Spleen (tissue), 11 donors: ENCODE results near the gene ERBB4. TPM values are rescaled to one million over a fixed set of nuclear protein-coding genes. Genes with fewer than 3 reads are reported as not detected.

Source experiments
- DNase-seq: peaks from one replicate; pipeline ENCODE4 v3.0.0-alpha.2; 2020
- H3K27ac ChIP-seq, 8 donors: fragments of 200-600 bp; sonication (generic) in 7 of 8; 1 replicate in 4 of 8; 2 replicates in 4 of 8; pipeline versions ENCODE4 v1.5.0 to v1.8.0; 2016 to 2021; ENCODE audit warnings: inconsistent platforms in 4 of 8, mild to moderate bottlenecking in 4 of 8, moderate library complexity in 1 of 8
- H3K27me3 ChIP-seq, 7 donors: fragments of 200-600 bp; sonication (generic) in 6 of 7; replicated peaks in 1 of 7; 1 replicate in 4 of 7; 2 replicates in 3 of 7; pipeline versions ENCODE4 v1.5.0 to v1.8.0; 2016 to 2021; ENCODE audit warnings: inconsistent platforms in 3 of 7, mild to moderate bottlenecking in 1 of 7
- H3K36me3 ChIP-seq, 6 donors: fragments of 200-600 bp; sonication (generic) in 5 of 6; 1 replicate in 4 of 6; 2 replicates in 2 of 6; pipeline versions ENCODE4 v1.5.0 to v1.8.0; 2016 to 2021; ENCODE audit warnings: inconsistent platforms in 2 of 6
- H3K4me1 ChIP-seq, 6 donors: fragments of 200-600 bp; sonication (generic) in 5 of 6; 1 replicate in 3 of 6; 2 replicates in 3 of 6; pipeline versions ENCODE4 v1.5.0 to v1.8.0; 2016 to 2021; ENCODE audit warnings: inconsistent platforms in 3 of 6
- H3K4me3 ChIP-seq, 8 donors: fragments of 200-600 bp; sonication (generic) in 7 of 8; 1 replicate in 4 of 8; 2 replicates in 4 of 8; pipeline versions ENCODE4 v1.5.0 to v1.8.0; 2016 to 2021; ENCODE audit warnings: inconsistent platforms in 4 of 8, mild to moderate bottlenecking in 4 of 8, moderate library complexity in 2 of 8
- H3K9me3 ChIP-seq, 8 donors: fragments of 200-600 bp; sonication (generic) in 7 of 8; 1 replicate in 4 of 8; 2 replicates in 4 of 8; pipeline versions ENCODE4 v1.5.0 to v1.8.0; 2016 to 2021; ENCODE audit warnings: inconsistent platforms in 4 of 8
- POLR2A ChIP-seq, 3 donors: fragments of 450-650 bp; IDR thresholded peaks; one replicate each; pipeline ENCODE4 v1.5.1; 2017; ENCODE audit warnings: antibody characterized with exemption in 3 of 3, mild to moderate bottlenecking in 1 of 3
- POLR2AphosphoS5 ChIP-seq, 3 donors: sonication (generic); formaldehyde crosslinking; IDR thresholded peaks; one replicate each; pipeline ENCODE4 v1.5.1; 2017; ENCODE audit warnings: antibody characterized with exemption in 3 of 3
- WGBS, 5 donors: extraction: QIAGEN DNeasy Blood & Tissue Kit in 3 of 5; methylation state at CpG; one replicate each; pipeline versions ENCODE4 v1.1.5 to v1.1.7; 2013 to 2018; 5-methylcytosine and 5-hydroxymethylcytosine counted together
- intact Hi-C: fragments of 100-400 bp; cut with DNase I; formaldehyde crosslinking; loops from one replicate; pipeline ENCODE4 v1.15.0; 2023; ENCODE audit warnings: low total_unique reads
- polyA plus RNA-seq, 3 donors: library from polyadenylated mRNA; stranded (reverse); fragments of 200-250 nt; gene quantifications; one replicate each; pipeline ENCODE4 v1.2.1, GENCODE V29; 2013
- total RNA-seq, 7 donors: library from RNA; depleted of rRNA in 3 of 7; stranded (reverse); fragments of >200 nt in 3 of 7; fragmentation: NEBNext Ultra II Directional in 4 of 7; extraction: Animal tissue kit (Norgen Biotek cat#: 25700) in 4 of 7; gene quantifications; one replicate each; pipeline versions ENCODE4 v1.1.0 to v1.2.1, GENCODE V29; 2016 to 2021
- TF ChIP-seq, protein P1 (sequence below), 11 experiments: fragments of 200-600 bp in 7 of 11; fragments of 450-650 bp in 4 of 11; sonication (generic) in 4 of 11; IDR thresholded peaks in 8 of 11; conservative IDR thresholded peaks in 3 of 11; 1 replicate in 7 of 11; 2 replicates in 4 of 11; pipeline versions ENCODE4 v1.4.0 to v1.8.0; 2016 to 2021; ENCODE audit warnings: antibody characterized with exemption in 11 of 11, inconsistent platforms in 4 of 11, mild to moderate bottlenecking in 1 of 11
- donor health status: healthy with polysubstance abuse.
- donor health status: DM: no; HTN: no; CAD: no; lungs with moderate emphysema.
- donor health status: DM: no; HTN: no; CAD: no.
- donor health status: Bipolar disorder and iron deficiency.
- donor health status: healthy.
- donor health status: DM: no; HTN: no; CAD: no.
- donor health status: DM: yes; HTN: yes; CAD: no.

ERBB4 gene
- total and polyA plus RNA-seq, 10 donors, result under 0.01 to 1.4 (median 0.35) TPM

DNA sequence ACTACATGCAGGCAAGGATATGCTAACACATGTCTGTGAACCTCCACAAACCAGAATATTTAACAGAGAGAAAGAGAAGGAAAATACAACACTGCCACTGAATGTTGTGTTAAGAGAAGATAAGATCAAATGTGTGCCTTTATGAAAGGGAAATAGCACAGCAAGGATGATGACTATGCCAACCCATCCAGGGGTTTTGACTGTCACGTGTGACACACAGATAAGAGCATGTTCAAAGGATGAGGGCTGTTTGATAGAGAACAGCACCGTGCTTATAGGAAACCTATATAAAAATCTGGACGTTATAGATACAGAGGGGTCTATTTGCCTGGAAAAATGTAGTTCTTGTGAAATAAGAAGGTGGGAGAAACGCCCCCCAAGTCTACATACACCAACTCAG is 1070.4 kb downstream of the ERBB4 start:
- TF ChIP-seq POLR2A (IDR thresholded peaks at IDR 0.05) (no peak), POLR2AphosphoS5 (IDR thresholded peaks at IDR 0.05) (no peak)
- TF ChIP-seq, protein P1, sequence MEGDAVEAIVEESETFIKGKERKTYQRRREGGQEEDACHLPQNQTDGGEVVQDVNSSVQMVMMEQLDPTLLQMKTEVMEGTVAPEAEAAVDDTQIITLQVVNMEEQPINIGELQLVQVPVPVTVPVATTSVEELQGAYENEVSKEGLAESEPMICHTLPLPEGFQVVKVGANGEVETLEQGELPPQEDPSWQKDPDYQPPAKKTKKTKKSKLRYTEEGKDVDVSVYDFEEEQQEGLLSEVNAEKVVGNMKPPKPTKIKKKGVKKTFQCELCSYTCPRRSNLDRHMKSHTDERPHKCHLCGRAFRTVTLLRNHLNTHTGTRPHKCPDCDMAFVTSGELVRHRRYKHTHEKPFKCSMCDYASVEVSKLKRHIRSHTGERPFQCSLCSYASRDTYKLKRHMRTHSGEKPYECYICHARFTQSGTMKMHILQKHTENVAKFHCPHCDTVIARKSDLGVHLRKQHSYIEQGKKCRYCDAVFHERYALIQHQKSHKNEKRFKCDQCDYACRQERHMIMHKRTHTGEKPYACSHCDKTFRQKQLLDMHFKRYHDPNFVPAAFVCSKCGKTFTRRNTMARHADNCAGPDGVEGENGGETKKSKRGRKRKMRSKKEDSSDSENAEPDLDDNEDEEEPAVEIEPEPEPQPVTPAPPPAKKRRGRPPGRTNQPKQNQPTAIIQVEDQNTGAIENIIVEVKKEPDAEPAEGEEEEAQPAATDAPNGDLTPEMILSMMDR (IDR thresholded peaks at IDR 0.05 in 8 of 11, conservative IDR thresholded peaks at IDR 0.05 in 3 of 11), result no peak
- no peak overlapping the region for H3K27ac ChIP-seq
- DNase-seq, result no peak
- H3K9me3 ChIP-seq, result no peaks in the 10 kb centered on the region
- H3K36me3 ChIP-seq, result no peaks in the 10 kb centered on the region
- H3K4me3 ChIP-seq, result no peak overlapping the region
- intact Hi-C loops, result no loop called here
- 31 to 45% (median 39%) methylated on average over 4 of the region's 4 CpGs for WGBS, 5 donors
- no peaks in the 10 kb centered on the region for H3K4me1 ChIP-seq
- H3K27me3 ChIP-seq, result no peaks in the 10 kb centered on the region

DNA sequence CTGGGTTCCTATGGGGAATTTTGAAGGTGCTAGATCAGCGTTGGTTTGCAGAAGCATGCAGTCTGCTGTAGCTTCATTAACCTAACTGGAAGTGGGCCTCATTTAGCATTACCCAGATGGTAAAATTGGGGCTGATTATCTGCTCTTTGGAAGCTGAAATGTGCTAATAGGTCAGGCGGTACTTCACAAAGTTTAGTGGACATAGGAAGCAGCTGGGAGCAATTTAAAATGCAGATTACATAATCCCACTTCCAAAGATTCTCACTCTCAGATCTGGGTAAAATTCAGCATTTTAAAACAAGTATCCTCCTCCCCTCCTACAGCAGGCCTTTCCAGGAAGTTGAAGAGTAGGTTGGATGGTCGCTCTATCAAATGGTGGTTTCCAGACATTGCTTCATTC is 1075.2 kb downstream of the ERBB4 start:
- no peak overlapping the region for H3K4me3 ChIP-seq
- H3K9me3 ChIP-seq, result no peaks in the 10 kb centered on the region
- 55 to 72% (median 60%) methylated on average over 3 of the region's 3 CpGs for WGBS, 5 donors
- intact Hi-C loops, result no loop called here
- TF ChIP-seq, protein P1 (IDR thresholded peaks at IDR 0.05 in 8 of 11, conservative IDR thresholded peaks at IDR 0.05 in 3 of 11), result no peak
- TF ChIP-seq POLR2AphosphoS5 (IDR thresholded peaks at IDR 0.05), result no peak
- no peak for TF ChIP-seq POLR2A (IDR thresholded peaks at IDR 0.05)
- no peaks in the 10 kb centered on the region for H3K27me3 ChIP-seq
- no peak for DNase-seq
- no peaks in the 10 kb centered on the region for H3K4me1 ChIP-seq
- no peaks in the 10 kb centered on the region for H3K36me3 ChIP-seq
- no peak overlapping the region for H3K27ac ChIP-seq

DNA sequence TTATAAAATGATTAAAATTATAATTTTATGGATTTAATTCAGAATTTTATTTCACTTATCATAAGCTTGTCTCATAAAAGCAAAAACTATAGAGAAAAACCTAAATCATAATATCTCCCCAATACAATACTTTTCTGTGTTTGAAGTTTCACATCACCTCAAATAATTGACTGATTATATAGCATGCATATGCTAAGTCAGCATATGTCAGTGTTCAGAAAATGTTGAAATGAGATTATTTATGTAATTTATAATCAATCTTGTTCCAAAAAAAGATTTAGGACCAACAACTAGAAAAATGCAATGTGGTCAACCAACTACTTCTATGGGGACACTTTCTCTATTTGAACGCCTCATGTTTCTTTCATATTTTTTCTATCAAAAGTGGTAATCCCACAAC is 1079.6 kb downstream of the ERBB4 start:
- H3K27me3 ChIP-seq, result no peaks in the 10 kb centered on the region
- 92 to 97% (median 94%) methylated on average over 1 of the region's 1 CpG for WGBS, 5 donors
- no peak overlapping the region for H3K4me3 ChIP-seq
- no peak overlapping the region for H3K27ac ChIP-seq
- H3K36me3 ChIP-seq, result no peaks in the 10 kb centered on the region
- TF ChIP-seq POLR2A (IDR thresholded peaks at IDR 0.05) (no peak), POLR2AphosphoS5 (IDR thresholded peaks at IDR 0.05) (no peak)
- TF ChIP-seq, protein P1 (IDR thresholded peaks at IDR 0.05 in 8 of 11, conservative IDR thresholded peaks at IDR 0.05 in 3 of 11), result no peak
- H3K9me3 ChIP-seq, result no peaks in the 10 kb centered on the region
- no peaks in the 10 kb centered on the region for H3K4me1 ChIP-seq
- intact Hi-C loops, result no loop called here
- DNase-seq, result no peak

DNA sequence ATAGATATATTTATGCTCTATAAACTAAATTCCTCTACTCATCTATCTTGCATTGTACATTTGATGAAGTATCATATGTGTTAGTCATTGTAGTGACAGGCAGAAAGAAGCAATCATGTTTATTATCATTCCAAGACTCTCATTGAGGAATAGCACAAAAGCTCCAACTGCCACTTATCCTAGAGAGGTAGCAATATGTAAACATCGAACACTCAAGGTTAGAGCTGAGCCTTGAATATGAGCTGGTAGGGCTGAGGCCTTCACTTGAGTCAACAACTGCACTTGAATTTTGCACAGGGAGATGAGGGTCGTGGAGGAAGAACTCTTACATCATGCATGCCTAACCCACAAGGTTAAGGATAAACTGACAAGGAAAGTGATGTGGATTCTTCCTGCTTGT is 1081.3 kb downstream of the ERBB4 start:
- DNase-seq, result no peak
- Histone ChIP-seq H3K9me3 (no peaks in the 10 kb centered on the region), H3K36me3 (no peaks in the 10 kb centered on the region), H3K27me3 (no peaks in the 10 kb centered on the region), H3K4me3 (no peak overlapping the region), H3K27ac (no peak overlapping the region), H3K4me1 (no peaks in the 10 kb centered on the region)
- TF ChIP-seq POLR2AphosphoS5 (IDR thresholded peaks at IDR 0.05) (no peak), POLR2A (IDR thresholded peaks at IDR 0.05) (no peak)
- TF ChIP-seq, protein P1 (IDR thresholded peaks at IDR 0.05 in 8 of 11, conservative IDR thresholded peaks at IDR 0.05 in 3 of 11), result no peak
- 40 to 55% (median 43%) methylated on average over 2 of the region's 2 CpGs for WGBS, 5 donors
- intact Hi-C loops, result no loop called here
